ENCODE measurements around the gene SEMA6C. TPM values are rescaled to one million over a fixed set of nuclear protein-coding genes. Genes with fewer than 3 reads are reported as not detected.

Gene SEMA6C
- total and polyA plus RNA-seq, 2 of the 13 experiments (the other 11 are each of a cell fraction or from before 2014, with no cell fraction given) = 1.4 to 2.9 TPM

DNA sequence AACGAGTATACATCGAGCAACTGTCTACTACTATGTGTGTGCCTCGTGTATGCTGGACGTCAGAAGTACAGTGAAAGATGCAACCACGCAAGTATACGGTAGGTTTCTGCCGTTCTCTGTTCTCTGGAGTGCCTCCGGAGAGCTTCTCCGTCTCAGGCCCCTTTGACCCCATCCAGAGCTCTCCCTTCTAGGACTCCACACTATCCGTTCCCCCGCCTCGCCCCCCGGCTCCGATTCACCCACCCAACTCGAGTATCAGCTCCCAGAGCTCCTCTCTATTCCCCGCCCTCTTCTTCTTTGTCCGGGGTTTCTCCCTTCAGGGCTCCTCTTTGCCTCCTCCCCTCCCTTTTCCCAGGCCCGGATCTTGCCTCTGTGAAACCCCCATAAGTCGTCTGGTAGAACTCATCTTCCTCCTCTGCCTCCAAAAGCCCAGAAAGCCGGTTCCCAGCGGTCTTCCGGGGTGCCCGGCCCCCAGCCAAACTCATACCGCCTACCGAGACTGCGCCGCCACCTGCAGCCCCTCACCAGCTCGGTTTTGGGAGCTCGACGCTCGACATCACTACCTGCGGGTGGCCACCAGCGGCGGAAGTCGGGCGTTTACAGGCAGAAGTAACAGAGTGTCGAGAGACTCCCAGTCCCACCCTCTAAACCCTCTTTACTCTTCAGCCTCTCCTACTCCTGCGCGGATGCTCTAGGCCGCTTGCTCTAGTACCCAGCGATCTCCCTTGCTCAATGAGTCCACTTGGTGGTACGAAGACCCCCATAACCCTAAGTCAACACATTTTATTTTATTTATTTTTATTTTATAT lies 43.4 kb upstream of the SEMA6C start, which contains the start of gene VPS72 (continued):
- peak; percentile 98 for TF ChIP-seq KLF12 (CRISPR knock-in tag; IDR thresholded peaks at IDR 0.05; ENCODE audit: borderline replicate concordance)
- TF ChIP-seq, protein P1, sequence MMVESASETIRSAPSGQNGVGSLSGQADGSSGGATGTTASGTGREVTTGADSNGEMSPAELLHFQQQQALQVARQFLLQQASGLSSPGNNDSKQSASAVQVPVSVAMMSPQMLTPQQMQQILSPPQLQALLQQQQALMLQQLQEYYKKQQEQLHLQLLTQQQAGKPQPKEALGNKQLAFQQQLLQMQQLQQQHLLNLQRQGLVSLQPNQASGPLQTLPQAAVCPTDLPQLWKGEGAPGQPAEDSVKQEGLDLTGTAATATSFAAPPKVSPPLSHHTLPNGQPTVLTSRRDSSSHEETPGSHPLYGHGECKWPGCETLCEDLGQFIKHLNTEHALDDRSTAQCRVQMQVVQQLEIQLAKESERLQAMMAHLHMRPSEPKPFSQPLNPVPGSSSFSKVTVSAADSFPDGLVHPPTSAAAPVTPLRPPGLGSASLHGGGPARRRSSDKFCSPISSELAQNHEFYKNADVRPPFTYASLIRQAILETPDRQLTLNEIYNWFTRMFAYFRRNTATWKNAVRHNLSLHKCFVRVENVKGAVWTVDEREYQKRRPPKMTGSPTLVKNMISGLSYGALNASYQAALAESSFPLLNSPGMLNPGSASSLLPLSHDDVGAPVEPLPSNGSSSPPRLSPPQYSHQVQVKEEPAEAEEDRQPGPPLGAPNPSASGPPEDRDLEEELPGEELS (CRISPR knock-in tag; IDR thresholded peaks at IDR 0.05) = peak; percentile 46; the same call in 1 of the 2 replicates
- TF ChIP-seq, protein P2, sequence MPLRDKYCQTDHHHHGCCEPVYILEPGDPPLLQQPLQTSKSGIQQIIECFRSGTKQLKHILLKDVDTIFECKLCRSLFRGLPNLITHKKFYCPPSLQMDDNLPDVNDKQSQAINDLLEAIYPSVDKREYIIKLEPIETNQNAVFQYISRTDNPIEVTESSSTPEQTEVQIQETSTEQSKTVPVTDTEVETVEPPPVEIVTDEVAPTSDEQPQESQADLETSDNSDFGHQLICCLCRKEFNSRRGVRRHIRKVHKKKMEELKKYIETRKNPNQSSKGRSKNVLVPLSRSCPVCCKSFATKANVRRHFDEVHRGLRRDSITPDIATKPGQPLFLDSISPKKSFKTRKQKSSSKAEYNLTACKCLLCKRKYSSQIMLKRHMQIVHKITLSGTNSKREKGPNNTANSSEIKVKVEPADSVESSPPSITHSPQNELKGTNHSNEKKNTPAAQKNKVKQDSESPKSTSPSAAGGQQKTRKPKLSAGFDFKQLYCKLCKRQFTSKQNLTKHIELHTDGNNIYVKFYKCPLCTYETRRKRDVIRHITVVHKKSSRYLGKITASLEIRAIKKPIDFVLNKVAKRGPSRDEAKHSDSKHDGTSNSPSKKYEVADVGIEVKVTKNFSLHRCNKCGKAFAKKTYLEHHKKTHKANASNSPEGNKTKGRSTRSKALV (CRISPR knock-in tag; IDR thresholded peaks at IDR 0.05) = peak; percentile 37
- TF ChIP-seq ZNF430 (CRISPR knock-in tag; IDR thresholded peaks at IDR 0.05) = peak; percentile 54; the same call in 1 of the 2 replicates
- TF ChIP-seq, protein P3, sequence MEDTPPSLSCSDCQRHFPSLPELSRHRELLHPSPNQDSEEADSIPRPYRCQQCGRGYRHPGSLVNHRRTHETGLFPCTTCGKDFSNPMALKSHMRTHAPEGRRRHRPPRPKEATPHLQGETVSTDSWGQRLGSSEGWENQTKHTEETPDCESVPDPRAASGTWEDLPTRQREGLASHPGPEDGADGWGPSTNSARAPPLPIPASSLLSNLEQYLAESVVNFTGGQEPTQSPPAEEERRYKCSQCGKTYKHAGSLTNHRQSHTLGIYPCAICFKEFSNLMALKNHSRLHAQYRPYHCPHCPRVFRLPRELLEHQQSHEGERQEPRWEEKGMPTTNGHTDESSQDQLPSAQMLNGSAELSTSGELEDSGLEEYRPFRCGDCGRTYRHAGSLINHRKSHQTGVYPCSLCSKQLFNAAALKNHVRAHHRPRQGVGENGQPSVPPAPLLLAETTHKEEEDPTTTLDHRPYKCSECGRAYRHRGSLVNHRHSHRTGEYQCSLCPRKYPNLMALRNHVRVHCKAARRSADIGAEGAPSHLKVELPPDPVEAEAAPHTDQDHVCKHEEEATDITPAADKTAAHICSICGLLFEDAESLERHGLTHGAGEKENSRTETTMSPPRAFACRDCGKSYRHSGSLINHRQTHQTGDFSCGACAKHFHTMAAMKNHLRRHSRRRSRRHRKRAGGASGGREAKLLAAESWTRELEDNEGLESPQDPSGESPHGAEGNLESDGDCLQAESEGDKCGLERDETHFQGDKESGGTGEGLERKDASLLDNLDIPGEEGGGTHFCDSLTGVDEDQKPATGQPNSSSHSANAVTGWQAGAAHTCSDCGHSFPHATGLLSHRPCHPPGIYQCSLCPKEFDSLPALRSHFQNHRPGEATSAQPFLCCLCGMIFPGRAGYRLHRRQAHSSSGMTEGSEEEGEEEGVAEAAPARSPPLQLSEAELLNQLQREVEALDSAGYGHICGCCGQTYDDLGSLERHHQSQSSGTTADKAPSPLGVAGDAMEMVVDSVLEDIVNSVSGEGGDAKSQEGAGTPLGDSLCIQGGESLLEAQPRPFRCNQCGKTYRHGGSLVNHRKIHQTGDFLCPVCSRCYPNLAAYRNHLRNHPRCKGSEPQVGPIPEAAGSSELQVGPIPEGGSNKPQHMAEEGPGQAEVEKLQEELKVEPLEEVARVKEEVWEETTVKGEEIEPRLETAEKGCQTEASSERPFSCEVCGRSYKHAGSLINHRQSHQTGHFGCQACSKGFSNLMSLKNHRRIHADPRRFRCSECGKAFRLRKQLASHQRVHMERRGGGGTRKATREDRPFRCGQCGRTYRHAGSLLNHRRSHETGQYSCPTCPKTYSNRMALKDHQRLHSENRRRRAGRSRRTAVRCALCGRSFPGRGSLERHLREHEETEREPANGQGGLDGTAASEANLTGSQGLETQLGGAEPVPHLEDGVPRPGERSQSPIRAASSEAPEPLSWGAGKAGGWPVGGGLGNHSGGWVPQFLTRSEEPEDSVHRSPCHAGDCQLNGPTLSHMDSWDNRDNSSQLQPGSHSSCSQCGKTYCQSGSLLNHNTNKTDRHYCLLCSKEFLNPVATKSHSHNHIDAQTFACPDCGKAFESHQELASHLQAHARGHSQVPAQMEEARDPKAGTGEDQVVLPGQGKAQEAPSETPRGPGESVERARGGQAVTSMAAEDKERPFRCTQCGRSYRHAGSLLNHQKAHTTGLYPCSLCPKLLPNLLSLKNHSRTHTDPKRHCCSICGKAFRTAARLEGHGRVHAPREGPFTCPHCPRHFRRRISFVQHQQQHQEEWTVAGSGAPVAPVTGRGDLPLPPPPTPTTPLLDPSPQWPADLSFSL (CRISPR knock-in tag; IDR thresholded peaks at IDR 0.05) = peak; percentile 43; the same call in 1 of the 2 replicates
- TF ChIP-seq, protein P4, sequence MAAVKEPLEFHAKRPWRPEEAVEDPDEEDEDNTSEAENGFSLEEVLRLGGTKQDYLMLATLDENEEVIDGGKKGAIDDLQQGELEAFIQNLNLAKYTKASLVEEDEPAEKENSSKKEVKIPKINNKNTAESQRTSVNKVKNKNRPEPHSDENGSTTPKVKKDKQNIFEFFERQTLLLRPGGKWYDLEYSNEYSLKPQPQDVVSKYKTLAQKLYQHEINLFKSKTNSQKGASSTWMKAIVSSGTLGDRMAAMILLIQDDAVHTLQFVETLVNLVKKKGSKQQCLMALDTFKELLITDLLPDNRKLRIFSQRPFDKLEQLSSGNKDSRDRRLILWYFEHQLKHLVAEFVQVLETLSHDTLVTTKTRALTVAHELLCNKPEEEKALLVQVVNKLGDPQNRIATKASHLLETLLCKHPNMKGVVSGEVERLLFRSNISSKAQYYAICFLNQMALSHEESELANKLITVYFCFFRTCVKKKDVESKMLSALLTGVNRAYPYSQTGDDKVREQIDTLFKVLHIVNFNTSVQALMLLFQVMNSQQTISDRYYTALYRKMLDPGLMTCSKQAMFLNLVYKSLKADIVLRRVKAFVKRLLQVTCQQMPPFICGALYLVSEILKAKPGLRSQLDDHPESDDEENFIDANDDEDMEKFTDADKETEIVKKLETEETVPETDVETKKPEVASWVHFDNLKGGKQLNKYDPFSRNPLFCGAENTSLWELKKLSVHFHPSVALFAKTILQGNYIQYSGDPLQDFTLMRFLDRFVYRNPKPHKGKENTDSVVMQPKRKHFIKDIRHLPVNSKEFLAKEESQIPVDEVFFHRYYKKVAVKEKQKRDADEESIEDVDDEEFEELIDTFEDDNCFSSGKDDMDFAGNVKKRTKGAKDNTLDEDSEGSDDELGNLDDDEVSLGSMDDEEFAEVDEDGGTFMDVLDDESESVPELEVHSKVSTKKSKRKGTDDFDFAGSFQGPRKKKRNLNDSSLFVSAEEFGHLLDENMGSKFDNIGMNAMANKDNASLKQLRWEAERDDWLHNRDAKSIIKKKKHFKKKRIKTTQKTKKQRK (IDR thresholded peaks at IDR 0.05; ENCODE audit: low read length) = no peak
- 0 out of 2 replicates have a peak, but pooled peaks have one; percentile 5 for TF ChIP-seq RFX5 (IDR thresholded peaks at IDR 0.05; ENCODE audit: low read depth, low read length)
- peak; percentile 80; the same call in 1 of the 2 replicates for TF ChIP-seq CBFB (CRISPR knock-in tag; IDR thresholded peaks at IDR 0.05)
- peak; percentile 73 for TF ChIP-seq TBX2 (CRISPR knock-in tag; IDR thresholded peaks at IDR 0.05; ENCODE audit: borderline replicate concordance)
